H1 (cell line): ENCODE measurements around the gene CHD1. TPM values are rescaled to one million over a fixed set of nuclear protein-coding genes. Genes with fewer than 3 reads are reported as not detected.

Experiments
- CTCF ChIA-PET: fragments of 300-600 bp; sonication (Branson Sonifier 250); formaldehyde crosslinking; loops from one replicate; lab custom pipeline; 2021; ENCODE audit not compliant: partially characterized antibody; lab: Charles Lee
- POLR2A ChIA-PET: fragments of 300-600 bp; sonication (Branson Sonifier 250); formaldehyde crosslinking; loops from one replicate; lab custom pipeline; 2021; ENCODE audit warnings: inconsistent platforms; ENCODE audit not compliant: partially characterized antibody; lab: Charles Lee
- DNase-seq, 2 experiments: peaks; one replicate each; pipeline versions ENCODE4 v3.0.0 to v3.0.0-alpha.2; 2010 to 2022; ENCODE audit warnings: low spot score in 2 of 2, low read depth in 1 of 2, mixed read lengths in 1 of 2
- FAIRE-seq: peaks from 2 replicates; lab custom pipeline; 2011; peaks lifted over from hg19 to GRCh38; lab: Jason Lieb, UNC
- H2AFZ ChIP-seq: 2 replicates; pipeline ENCODE4 v1.8.1; 2012; ENCODE audit warnings: low read length, inconsistent platforms
- H2AK5ac ChIP-seq: 2 replicates; pipeline ENCODE4 v1.6.1; 2013; ENCODE audit warnings: low read depth, low read length
- H2BK120ac ChIP-seq: replicated peaks from 2 replicates; pipeline ENCODE3; 2013; ENCODE audit warnings: low read depth, low read length, inconsistent platforms
- H2BK12ac ChIP-seq: 2 replicates; pipeline ENCODE4 v1.6.1; 2013; ENCODE audit warnings: low read depth, low read length
- H2BK15ac ChIP-seq: 2 replicates; pipeline ENCODE4 v1.6.1; 2013; ENCODE audit warnings: low read length
- H2BK20ac ChIP-seq: 2 replicates; pipeline ENCODE4 v1.6.1; 2013; ENCODE audit warnings: low read length
- H2BK5ac ChIP-seq: 2 replicates; pipeline ENCODE4 v1.6.1; 2013; ENCODE audit warnings: low read depth, low read length
- H3K14ac ChIP-seq: 2 replicates; pipeline ENCODE4 v1.6.1; 2013; ENCODE audit warnings: inconsistent platforms; ENCODE audit not compliant: insufficient read length
- H3K18ac ChIP-seq: 2 replicates; pipeline ENCODE4 v1.6.1; 2013; ENCODE audit warnings: low read length; ENCODE audit errors: extremely low read depth
- H3K23ac ChIP-seq: 2 replicates; pipeline ENCODE4 v1.6.1; 2013; ENCODE audit warnings: inconsistent platforms; ENCODE audit not compliant: insufficient read length
- H3K23me2 ChIP-seq: 2 replicates; pipeline ENCODE4 v1.6.1; 2013; ENCODE audit warnings: low read depth, low read length
- H3K27ac ChIP-seq: 2 replicates; pipeline ENCODE4 v1.6.1; 2011; ENCODE audit warnings: low read depth, low read length, inconsistent platforms
- H3K27me3 ChIP-seq, 4 experiments: replicated peaks in 1 of 4; 1 replicate in 1 of 4; 2 replicates in 3 of 4; pipeline versions ENCODE4 v1.6.1 to v1.8.1; 2011 to 2013; ENCODE audit warnings: low read length in 3 of 4, mild to moderate bottlenecking in 3 of 4, inconsistent platforms in 2 of 4, mixed read lengths in 2 of 4, moderate library complexity in 1 of 4; ENCODE audit not compliant: control insufficient read depth in 3 of 4, insufficient read depth in 3 of 4; ENCODE audit errors: extremely low read depth in 1 of 4
- H3K36me3 ChIP-seq, 4 experiments: 2 replicates each; pipeline versions ENCODE4 v1.6.1 to v1.8.1; 2011 to 2013; ENCODE audit warnings: mild to moderate bottlenecking in 4 of 4, low read length in 3 of 4, moderate library complexity in 2 of 4, control low read depth in 1 of 4, inconsistent platforms in 1 of 4; ENCODE audit not compliant: insufficient read depth in 4 of 4, control insufficient read depth in 2 of 4
- H3K4ac ChIP-seq: replicated peaks from 2 replicates; pipeline ENCODE3; 2013; ENCODE audit warnings: low read length, low read depth, mixed read lengths, inconsistent platforms; ENCODE audit not compliant: insufficient read length
- H3K4me1 ChIP-seq, 4 experiments: replicated peaks in 1 of 4; 1 replicate in 1 of 4; 2 replicates in 3 of 4; pipeline versions ENCODE4 v1.6.1 to v1.8.1; 2011 to 2013; ENCODE audit warnings: low read length in 3 of 4, inconsistent platforms in 2 of 4, mixed read lengths in 1 of 4; ENCODE audit not compliant: insufficient read depth in 4 of 4, control insufficient read depth in 3 of 4
- H3K4me2 ChIP-seq, 2 experiments: 2 replicates each; pipeline versions ENCODE4 v1.6.1 to v1.8.1; 2011 to 2013; ENCODE audit warnings: low read depth in 2 of 2, low read length in 2 of 2, control low read depth in 1 of 2, inconsistent platforms in 1 of 2, mild to moderate bottlenecking in 1 of 2; ENCODE audit not compliant: insufficient read depth in 1 of 2
- H3K4me3 ChIP-seq, 4 experiments: fragments of 200-600, 300-600 bp in 1 of 4; sonication (generic), shearing (Covaris generic), sonication (Bioruptor Twin) in 1 of 4; 2 replicates each; pipeline versions ENCODE4 v1.5.1 to v1.8.1; 2011 to 2016; ENCODE audit warnings: low read length in 4 of 4, low read depth in 3 of 4, control low read depth in 2 of 4, inconsistent platforms in 2 of 4, mild to moderate bottlenecking in 2 of 4, mixed read lengths in 1 of 4, moderate library complexity in 1 of 4; ENCODE audit not compliant: insufficient read depth in 2 of 4; ENCODE audit errors: extremely low read depth in 1 of 4
- H3K56ac ChIP-seq: replicated peaks from 2 replicates; pipeline ENCODE3; 2013; ENCODE audit warnings: low read depth, mild to moderate bottlenecking, mixed read lengths, low read length, inconsistent platforms; ENCODE audit not compliant: insufficient read length
- H3K79me1 ChIP-seq: 2 replicates; pipeline ENCODE4 v1.6.1; 2013; ENCODE audit warnings: low read depth, low read length, control low read depth
- H3K79me2 ChIP-seq, 2 experiments: 2 replicates each; pipeline versions ENCODE4 v1.6.1 to v1.8.1; 2012 to 2013; ENCODE audit warnings: low read length in 2 of 2, mild to moderate bottlenecking in 2 of 2, inconsistent platforms in 1 of 2; ENCODE audit not compliant: insufficient read depth in 2 of 2, control insufficient read depth in 1 of 2
- H3K9ac ChIP-seq, 4 experiments: replicated peaks in 1 of 4; 1 replicate in 1 of 4; 2 replicates in 3 of 4; pipeline versions ENCODE4 v1.6.1 to v1.8.1; 2011 to 2013; ENCODE audit warnings: low read depth in 3 of 4, low read length in 3 of 4, control low read depth in 2 of 4, mild to moderate bottlenecking in 2 of 4, moderate library complexity in 2 of 4, inconsistent platforms in 1 of 4; ENCODE audit errors: extremely low read depth in 1 of 4
- H3K9me3 ChIP-seq, 2 experiments: 2 replicates each; pipeline versions ENCODE4 v1.6.1 to v1.8.1; 2012 to 2013; ENCODE audit warnings: mild to moderate bottlenecking in 2 of 2, moderate library complexity in 2 of 2, control low read depth in 1 of 2, inconsistent platforms in 1 of 2, low read depth in 1 of 2, low read length in 1 of 2, mixed read lengths in 1 of 2; ENCODE audit not compliant: insufficient read depth in 2 of 2
- H4K20me1 ChIP-seq, 2 experiments: replicated peaks in 1 of 2; 2 replicates each; pipeline versions ENCODE3 to v1.8.1; 2011 to 2013; ENCODE audit warnings: inconsistent platforms in 2 of 2, low read length in 2 of 2, mild to moderate bottlenecking in 1 of 2; ENCODE audit not compliant: insufficient read depth in 2 of 2, control insufficient read depth in 1 of 2
- H4K5ac ChIP-seq: 2 replicates; pipeline ENCODE4 v1.6.1; 2013; ENCODE audit warnings: low read length, low read depth, mixed read lengths, inconsistent platforms; ENCODE audit not compliant: insufficient read length
- H4K8ac ChIP-seq: 2 replicates; pipeline ENCODE4 v1.8.0; 2013; ENCODE audit warnings: mild to moderate bottlenecking, moderate library complexity, low read length, inconsistent platforms; ENCODE audit not compliant: insufficient read depth; ENCODE audit errors: extremely low read depth
- H4K91ac ChIP-seq: replicated peaks from 2 replicates; pipeline ENCODE3; 2013; ENCODE audit warnings: low read length, mixed read lengths, inconsistent platforms; ENCODE audit not compliant: insufficient read length
- GTF2F1 ChIP-seq: IDR thresholded peaks from 2 replicates; pipeline ENCODE4 v1.6.1; 2012; ENCODE audit warnings: low read depth, low read length, improper control_type of control experiment, borderline replicate concordance
- HDAC2 ChIP-seq, 2 experiments: fragments of 300-600 bp in 1 of 2; sonication (generic) in 1 of 2; IDR thresholded peaks; 2 replicates each; pipeline ENCODE4 v1.6.1; 2011 to 2012; ENCODE audit warnings: low read depth in 2 of 2, low read length in 2 of 2, mild to moderate bottlenecking in 2 of 2, moderate library complexity in 2 of 2, borderline replicate concordance in 1 of 2, inconsistent platforms in 1 of 2
- NRF1 ChIP-seq: IDR thresholded peaks from 2 replicates; pipeline ENCODE4 v1.6.1; 2011; ENCODE audit warnings: mild to moderate bottlenecking, low read depth, low read length, improper control_type of control experiment
- POLR2A ChIP-seq, 2 experiments: IDR thresholded peaks; 1 replicate in 1 of 2; 2 replicates in 1 of 2; pipeline ENCODE4 v1.6.1; 2011; ENCODE audit warnings: low read depth in 2 of 2, low read length in 2 of 2, mild to moderate bottlenecking in 2 of 2; ENCODE audit errors: control extremely low read depth in 1 of 2
- SIN3A ChIP-seq, 2 experiments: IDR thresholded peaks in 1 of 2; conservative IDR thresholded peaks in 1 of 2; 2 replicates each; pipeline ENCODE4 v1.6.1; 2011 to 2012; ENCODE audit warnings: low read length in 2 of 2, improper control_type of control experiment in 1 of 2, low read depth in 1 of 2, mild to moderate bottlenecking in 1 of 2
- SP2 ChIP-seq: IDR thresholded peaks from 2 replicates; pipeline ENCODE4 v1.6.1; 2012; ENCODE audit warnings: mild to moderate bottlenecking, low read length, inconsistent platforms
- SUZ12 ChIP-seq: fragments of 200-600 bp; sonication (generic); IDR thresholded peaks from 2 replicates; pipeline ENCODE4 v1.6.1; 2012; ENCODE audit warnings: mild to moderate bottlenecking, inconsistent platforms, low read length, moderate library complexity, mixed read lengths
- TAF1 ChIP-seq: IDR thresholded peaks from 2 replicates; pipeline ENCODE4 v1.6.1; 2011; ENCODE audit warnings: mild to moderate bottlenecking, low read depth, low read length
- ZNF274 ChIP-seq: IDR thresholded peaks from 2 replicates; pipeline ENCODE4 v1.7.0; 2012; ENCODE audit warnings: low read length, borderline replicate concordance; ENCODE audit errors: extremely low read depth
- WGBS, 2 experiments: shearing (Covaris generic) in 1 of 2; methylation state at CpG; one replicate each; pipeline versions ENCODE4 v1.1.6 to v1.1.7; 2013 to 2015; ENCODE audit warnings: low lambda C conversion rate in 2 of 2, mixed read lengths in 2 of 2, inconsistent platforms in 1 of 2, low coverage in 1 of 2, missing lambda C conversion rate in 1 of 2; ENCODE audit not compliant: insufficient replicate concordance in 2 of 2, insufficient coverage in 1 of 2, insufficient read length in 1 of 2; ENCODE audit errors: extremely low coverage in 1 of 2, missing lambda C conversion rate in 1 of 2; 5-methylcytosine and 5-hydroxymethylcytosine counted together
- polyA plus RNA-seq, 7 experiments: library from polyadenylated mRNA; depleted of rRNA in 3 of 7; stranded (reverse) in 5 of 7; unstranded in 2 of 7; fragments of >200 nt in 5 of 7; fragments of 200-250 nt in 2 of 7; gene quantifications; 1 replicate in 5 of 7; 2 replicates in 1 of 7; 4 replicates in 1 of 7; pipeline versions ENCODE4 v1.2.1 to v1.2.3, GENCODE V29; 2011 to 2013; ENCODE audit warnings: missing spikeins in 2 of 7, mixed read lengths in 2 of 7
- total RNA-seq: library from RNA; stranded (reverse); fragmentation: NEBNext Ultra II Directional; extraction: Animal tissue kit (Norgen Biotek cat#: 25700); gene quantifications from 2 replicates; pipeline ENCODE4 v1.2.1, GENCODE V29; 2021
- TF ChIP-seq, protein P1 (sequence below), 3 experiments: IDR thresholded peaks; 1 replicate in 2 of 3; 2 replicates in 1 of 3; pipeline versions ENCODE4 v1.5.1 to v1.6.1; 2011; ENCODE audit warnings: low read length in 3 of 3, mild to moderate bottlenecking in 3 of 3, inconsistent platforms in 2 of 3, low read depth in 1 of 3, moderate library complexity in 1 of 3; ENCODE audit not compliant: insufficient read depth in 1 of 3; ENCODE audit errors: control extremely low read depth in 1 of 3

Gene CHD1
- total and polyA plus RNA-seq, 2 of the 8 experiments (the other 6 are each of a cell fraction or from before 2014, with no cell fraction given) = 15.6 to 53.0 TPM

DNA sequence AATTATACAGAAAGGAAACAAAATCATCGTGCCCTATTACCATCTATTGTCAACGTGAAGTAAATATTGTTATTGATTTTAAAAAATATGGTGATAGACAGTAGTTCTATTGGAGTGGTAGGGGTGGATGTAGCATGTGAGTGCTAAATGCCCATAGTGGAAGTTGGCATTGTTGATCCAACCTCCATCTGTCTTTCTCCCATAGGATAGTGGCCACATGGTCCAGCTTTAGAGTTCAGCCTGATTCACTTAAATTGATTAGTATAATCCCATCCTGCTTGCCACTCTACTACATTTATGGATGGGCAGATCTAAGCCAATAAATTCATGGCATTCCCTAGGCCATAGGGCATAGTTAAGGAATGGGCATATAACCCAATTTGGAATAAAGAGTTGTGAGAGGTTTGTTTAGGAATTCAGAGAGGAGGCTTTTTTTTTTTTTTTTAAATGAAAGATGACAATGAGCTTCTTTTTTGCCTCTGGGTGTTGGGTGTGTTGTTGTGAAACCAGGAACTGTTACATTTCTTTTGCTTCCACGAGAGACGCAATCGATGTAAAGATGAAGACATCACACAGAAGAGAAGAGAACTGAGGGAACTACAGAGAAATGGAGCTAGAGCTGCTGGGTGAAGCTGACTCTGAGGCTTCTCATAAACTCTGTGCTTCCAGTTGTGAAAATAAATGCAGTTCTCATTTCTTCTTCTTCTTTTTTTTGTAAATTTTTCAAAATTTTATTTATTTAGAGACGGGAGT lies 12.5 kb upstream of the CHD1 start:
- H3K79me1 ChIP-seq = no peaks in the 10 kb centered on the region
- H3K36me3 ChIP-seq = no peaks in the 10 kb centered on the region
- no peak overlapping the region for H3K14ac ChIP-seq
- H3K27me3 ChIP-seq = no peaks in the 10 kb centered on the region
- H3K27ac ChIP-seq = no peak overlapping the region
- H3K4me2 ChIP-seq = no peak overlapping the region
- H2BK20ac ChIP-seq = no peak overlapping the region
- no peak overlapping the region for H2AFZ ChIP-seq
- DNase-seq = no peak
- H3K9ac ChIP-seq = no peak overlapping the region
- no peak overlapping the region for H3K23ac ChIP-seq
- no peak for FAIRE-seq
- H2BK12ac ChIP-seq = no peak overlapping the region
- H3K4me3 ChIP-seq = no peak overlapping the region
- no peak overlapping the region for H4K8ac ChIP-seq
- no peak overlapping the region for H3K56ac ChIP-seq
- ChIA-PET CTCF (interaction anchor here (0.6 to 1.8 kb wide), 6 partner anchors 10 to 120 kb away, joined by 3 to 6 read pairs (median 4); no protein-coding TSS in a partner anchor), POLR2A (interaction anchor here (0.7 kb wide), 1 partner anchor 36 kb away, joined by 3 read pairs; no protein-coding TSS in a partner anchor)
- H4K20me1 ChIP-seq = no peaks in the 10 kb centered on the region
- no peak overlapping the region for H4K91ac ChIP-seq
- H2BK15ac ChIP-seq = no peak overlapping the region
- no peak overlapping the region for H2AK5ac ChIP-seq
- H3K23me2 ChIP-seq = no peaks in the 10 kb centered on the region
- 89% methylated on average over 6 of the region's 6 CpGs; no CpG with 5 or more reads in 1 of the 2 experiments for WGBS, 2 experiments
- no peaks in the 10 kb centered on the region for H3K79me2 ChIP-seq
- peaks cover 0 to 15% (median 4%) of the 10 kb centered on the region in 4 experiments; a peak in 2 of 7 replicates for H3K4me1 ChIP-seq
- H2BK120ac ChIP-seq = no peak overlapping the region
- no peak overlapping the region for H3K18ac ChIP-seq
- no peak overlapping the region for H4K5ac ChIP-seq
- H2BK5ac ChIP-seq = no peak overlapping the region
- H3K9me3 ChIP-seq = no peaks in the 10 kb centered on the region
- H3K4ac ChIP-seq = no peak overlapping the region
- TF ChIP-seq ZNF274 (no peak), SIN3A (conservative IDR thresholded peaks at IDR 0.05 in 1 of 2, IDR thresholded peaks at IDR 0.05 in 1 of 2; ENCODE audit: low read depth in 1 of 2, low read length in 2 of 2) (no peak), POLR2A (IDR thresholded peaks at IDR 0.05; ENCODE audit: control extremely low read depth in 1 of 2, low read depth in 2 of 2, low read length in 2 of 2) (no peak), GTF2F1 (no peak), TAF1 (no peak), SP2 (no peak), HDAC2 (IDR thresholded peaks at IDR 0.05; ENCODE audit: borderline replicate concordance in 1 of 2, low read depth in 2 of 2, low read length in 2 of 2) (no peak), SUZ12 (no peak), NRF1 (no peak)
- TF ChIP-seq, protein P1, sequence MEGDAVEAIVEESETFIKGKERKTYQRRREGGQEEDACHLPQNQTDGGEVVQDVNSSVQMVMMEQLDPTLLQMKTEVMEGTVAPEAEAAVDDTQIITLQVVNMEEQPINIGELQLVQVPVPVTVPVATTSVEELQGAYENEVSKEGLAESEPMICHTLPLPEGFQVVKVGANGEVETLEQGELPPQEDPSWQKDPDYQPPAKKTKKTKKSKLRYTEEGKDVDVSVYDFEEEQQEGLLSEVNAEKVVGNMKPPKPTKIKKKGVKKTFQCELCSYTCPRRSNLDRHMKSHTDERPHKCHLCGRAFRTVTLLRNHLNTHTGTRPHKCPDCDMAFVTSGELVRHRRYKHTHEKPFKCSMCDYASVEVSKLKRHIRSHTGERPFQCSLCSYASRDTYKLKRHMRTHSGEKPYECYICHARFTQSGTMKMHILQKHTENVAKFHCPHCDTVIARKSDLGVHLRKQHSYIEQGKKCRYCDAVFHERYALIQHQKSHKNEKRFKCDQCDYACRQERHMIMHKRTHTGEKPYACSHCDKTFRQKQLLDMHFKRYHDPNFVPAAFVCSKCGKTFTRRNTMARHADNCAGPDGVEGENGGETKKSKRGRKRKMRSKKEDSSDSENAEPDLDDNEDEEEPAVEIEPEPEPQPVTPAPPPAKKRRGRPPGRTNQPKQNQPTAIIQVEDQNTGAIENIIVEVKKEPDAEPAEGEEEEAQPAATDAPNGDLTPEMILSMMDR (IDR thresholded peaks at IDR 0.05; ENCODE audit: control extremely low read depth in 1 of 3, insufficient read depth in 1 of 3, low read depth in 1 of 3, low read length in 3 of 3) = no peak
